K562 (cell line): ENCODE data around the gene C11orf91. TPM values are rescaled to one million over a fixed set of nuclear protein-coding genes. Genes with fewer than 3 reads are reported as not detected.

Experiments used
- CREB1 ChIP-seq, 2 experiments: sonication (generic) in 1 of 2; formaldehyde crosslinking in 1 of 2; IDR thresholded peaks; 2 replicates each; pipeline versions ENCODE4 v1.6.1 to v1.8.0; 2012 to 2022; ENCODE audit warnings: inconsistent platforms in 1 of 2, mild to moderate bottlenecking in 1 of 2, missing genetic modification reagents in 1 of 2, moderate library complexity in 1 of 2
- CREM ChIP-seq: IDR thresholded peaks from 2 replicates; pipeline ENCODE4 v1.6.1; 2014; ENCODE audit warnings: antibody characterized with exemption, low read depth
- E2F3 ChIP-seq: fragments of 250-450 bp; sonication (Bioruptor Pico); IDR thresholded peaks from 2 replicates; pipeline ENCODE4 v1.4.0; 2020; ENCODE audit warnings: mild to moderate bottlenecking
- L3MBTL2 ChIP-seq: fragments of 450-650 bp; IDR thresholded peaks from 2 replicates; pipeline ENCODE4 v1.6.1; 2016; ENCODE audit warnings: mild to moderate bottlenecking, moderate library complexity
- MXI1 ChIP-seq: IDR thresholded peaks from 2 replicates; pipeline ENCODE4 v1.6.1; 2011; ENCODE audit warnings: low read depth, mild to moderate bottlenecking, improper control_type of control experiment, low read length
- NCOR1 ChIP-seq: fragments of 450-650 bp; IDR thresholded peaks from 2 replicates; pipeline ENCODE4 v1.6.1; 2016; ENCODE audit warnings: mild to moderate bottlenecking, moderate library complexity
- PHB ChIP-seq: fragments of 250-450 bp; sonication (Bioruptor Pico); IDR thresholded peaks from 2 replicates; pipeline ENCODE4 v1.5.0; 2021
- PHF8 ChIP-seq: fragments of 200-600 bp; sonication (generic); IDR thresholded peaks from 2 replicates; pipeline ENCODE4 v1.6.1; 2012; ENCODE audit warnings: mixed run types, mild to moderate bottlenecking, inconsistent platforms, low read length, moderate library complexity, borderline replicate concordance
- PRMT5 ChIP-seq: sonication (generic); formaldehyde crosslinking; IDR thresholded peaks from 2 replicates; pipeline ENCODE4 v1.5.0; 2020; ENCODE audit warnings: missing genetic modification reagents
- RB1 ChIP-seq: fragments of 450-650 bp; IDR thresholded peaks from 2 replicates; pipeline ENCODE4 v1.6.1; 2017; ENCODE audit warnings: low read depth, mild to moderate bottlenecking
- RBBP5 ChIP-seq: fragments of 200-600 bp; sonication (generic); IDR thresholded peaks from 2 replicates; pipeline ENCODE4 v1.6.1; 2012; ENCODE audit warnings: borderline replicate concordance, mild to moderate bottlenecking, low read length, control low read depth, inconsistent platforms; ENCODE audit not compliant: insufficient read depth, poor library complexity, severe bottlenecking
- RBM25 ChIP-seq: fragments of 200-400 bp; formaldehyde crosslinking; IDR thresholded peaks from 2 replicates; pipeline ENCODE4 v1.6.1; 2018; ENCODE audit warnings: low read length, low read depth, moderate library complexity; ENCODE audit not compliant: severe bottlenecking
- RREB1 ChIP-seq: fragments of 250-450 bp; sonication (Bioruptor Pico); IDR thresholded peaks from 2 replicates; pipeline ENCODE4 v1.4.0; 2020
- RUNX1 ChIP-seq: sonication (generic); IDR thresholded peaks from 2 replicates; pipeline ENCODE4 v1.6.1; 2016; ENCODE audit warnings: antibody characterized with exemption, low read depth
- TARDBP ChIP-seq: fragments of 450-650 bp; IDR thresholded peaks from 2 replicates; pipeline ENCODE4 v1.6.1; 2016
- U2AF1 ChIP-seq: fragments of 200-400 bp; formaldehyde crosslinking; optimal IDR thresholded peaks from 2 replicates; pipeline ENCODE3; 2017; ENCODE audit warnings: mild to moderate bottlenecking, low read depth, low read length, moderate library complexity
- ZNF311 ChIP-seq: fragments of 250-450 bp; sonication (Bioruptor Pico); IDR thresholded peaks from 2 replicates; pipeline ENCODE4 v1.4.0; 2020; ENCODE audit warnings: mild to moderate bottlenecking, moderate library complexity
- ZNF586 ChIP-seq: fragments of 450-650 bp; formaldehyde crosslinking; conservative IDR thresholded peaks from 2 replicates; pipeline ENCODE4 v1.4.0; 2020; ENCODE audit warnings: mild to moderate bottlenecking, moderate library complexity
- ZNF589 ChIP-seq: fragments of 200-800 bp; sonication (Bioruptor generic); IDR thresholded peaks from 2 replicates; pipeline ENCODE4 v1.6.1; 2016; ENCODE audit warnings: low read depth, missing genetic modification characterization, missing compliant biosample characterization
- polyA plus RNA-seq, 8 experiments: library from polyadenylated mRNA; depleted of rRNA in 4 of 8; stranded (reverse) in 5 of 8; unstranded in 3 of 8; fragments of >200 nt; fragmentation: Nextera tagmentation in 2 of 8; fragmentation: Illumina TruSeq in 1 of 8; extraction: Ambion mirVana in 2 of 8; extraction: Trizol in 1 of 8; gene quantifications; 2 replicates each; pipeline versions ENCODE4 v1.2.1 to v1.2.3, GENCODE V29; 2011 to 2014; ENCODE audit warnings: inconsistent platforms in 1 of 8, missing spikeins in 1 of 8
- total RNA-seq, 7 experiments: library from RNA; depleted of rRNA in 6 of 7; stranded (reverse); fragments of >200 nt in 6 of 7; fragmentation: Illumina TruSeq in 2 of 7; extraction: Trizol in 2 of 7; gene quantifications; 2 replicates each; pipeline versions ENCODE4 v1.2.1 to v1.2.3, GENCODE V29; 2011 to 2021; ENCODE audit warnings: low replicate concordance in 1 of 7
- TF ChIP-seq, protein P1 (sequence below): fragments of 450-650 bp; IDR thresholded peaks from one replicate; pipeline ENCODE4 v1.6.1; 2018; ENCODE audit warnings: mild to moderate bottlenecking, moderate library complexity; ENCODE audit not compliant: partially characterized antibody
- TF ChIP-seq, protein P2 (sequence below): fragments of 450-650 bp; formaldehyde crosslinking; IDR thresholded peaks from 2 replicates; pipeline ENCODE4 v1.4.0; 2020; ENCODE audit warnings: mild to moderate bottlenecking, moderate library complexity

The C11orf91 gene
- total and polyA plus RNA-seq, 9 of the 15 experiments (the other 6 are each of a cell fraction or from before 2014, with no cell fraction given) = not detected

- no peak for TF ChIP-seq E2F3 (CRISPR knock-in tag)
- no peak for TF ChIP-seq PHB (CRISPR knock-in tag)
- TF ChIP-seq NCOR1 = no peak
- TF ChIP-seq, protein P1, sequence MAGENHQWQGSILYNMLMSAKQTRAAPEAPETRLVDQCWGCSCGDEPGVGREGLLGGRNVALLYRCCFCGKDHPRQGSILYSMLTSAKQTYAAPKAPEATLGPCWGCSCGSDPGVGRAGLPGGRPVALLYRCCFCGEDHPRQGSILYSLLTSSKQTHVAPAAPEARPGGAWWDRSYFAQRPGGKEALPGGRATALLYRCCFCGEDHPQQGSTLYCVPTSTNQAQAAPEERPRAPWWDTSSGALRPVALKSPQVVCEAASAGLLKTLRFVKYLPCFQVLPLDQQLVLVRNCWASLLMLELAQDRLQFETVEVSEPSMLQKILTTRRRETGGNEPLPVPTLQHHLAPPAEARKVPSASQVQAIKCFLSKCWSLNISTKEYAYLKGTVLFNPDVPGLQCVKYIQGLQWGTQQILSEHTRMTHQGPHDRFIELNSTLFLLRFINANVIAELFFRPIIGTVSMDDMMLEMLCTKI = no peak
- no peak for TF ChIP-seq CREB1 (IDR thresholded peaks at IDR 0.05)
- peak; percentile 45; the same call in 1 of the 2 replicates for TF ChIP-seq CREB1 (CRISPR knock-in tag; IDR thresholded peaks at IDR 0.05)
- no peak for TF ChIP-seq ZNF589
- TF ChIP-seq MXI1 = no peak
- no peak for TF ChIP-seq RBM25
- no peak for TF ChIP-seq U2AF1
- TF ChIP-seq TARDBP = no peak
- TF ChIP-seq ZNF311 (CRISPR knock-in tag) = no peak
- TF ChIP-seq PRMT5 (CRISPR knock-in tag) = no peak
- no peak for TF ChIP-seq ZNF586
- no peak for TF ChIP-seq RREB1
- TF ChIP-seq RBBP5 = peak; percentile 57
- peak; percentile 32; the same call in 1 of the 2 replicates for TF ChIP-seq PHF8
- TF ChIP-seq RUNX1 = no peak
- TF ChIP-seq, protein P2, sequence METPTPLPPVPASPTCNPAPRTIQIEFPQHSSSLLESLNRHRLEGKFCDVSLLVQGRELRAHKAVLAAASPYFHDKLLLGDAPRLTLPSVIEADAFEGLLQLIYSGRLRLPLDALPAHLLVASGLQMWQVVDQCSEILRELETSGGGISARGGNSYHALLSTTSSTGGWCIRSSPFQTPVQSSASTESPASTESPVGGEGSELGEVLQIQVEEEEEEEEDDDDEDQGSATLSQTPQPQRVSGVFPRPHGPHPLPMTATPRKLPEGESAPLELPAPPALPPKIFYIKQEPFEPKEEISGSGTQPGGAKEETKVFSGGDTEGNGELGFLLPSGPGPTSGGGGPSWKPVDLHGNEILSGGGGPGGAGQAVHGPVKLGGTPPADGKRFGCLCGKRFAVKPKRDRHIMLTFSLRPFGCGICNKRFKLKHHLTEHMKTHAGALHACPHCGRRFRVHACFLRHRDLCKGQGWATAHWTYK = peak; percentile 52; the same call in 1 of the 2 replicates
- TF ChIP-seq CREM = peak; percentile 47
- TF ChIP-seq L3MBTL2 = 0 out of 2 replicates have a peak, but pooled peaks have one; percentile 42
- TF ChIP-seq RB1 = peak; percentile 47; the same call in 1 of the 2 replicates
Measured at GRCh38 chr11:33700502-33701271, at the start of gene C11orf91 (continued).
